ENCODE data around the gene MAP3K8.

- no peak for TF ChIP-seq E4F1 (IDR thresholded peaks at IDR 0.05; ENCODE audit: borderline replicate concordance, partially characterized antibody)
- TF ChIP-seq HCFC1 (IDR thresholded peaks at IDR 0.05; ENCODE audit: low read length) = no peak
- no peak for TF ChIP-seq CREB1 (IDR thresholded peaks at IDR 0.05; ENCODE audit: low read depth)
- no peak for TF ChIP-seq TCF12 (IDR thresholded peaks at IDR 0.05; ENCODE audit: low read depth, low read length)
- TF ChIP-seq, protein P1, sequence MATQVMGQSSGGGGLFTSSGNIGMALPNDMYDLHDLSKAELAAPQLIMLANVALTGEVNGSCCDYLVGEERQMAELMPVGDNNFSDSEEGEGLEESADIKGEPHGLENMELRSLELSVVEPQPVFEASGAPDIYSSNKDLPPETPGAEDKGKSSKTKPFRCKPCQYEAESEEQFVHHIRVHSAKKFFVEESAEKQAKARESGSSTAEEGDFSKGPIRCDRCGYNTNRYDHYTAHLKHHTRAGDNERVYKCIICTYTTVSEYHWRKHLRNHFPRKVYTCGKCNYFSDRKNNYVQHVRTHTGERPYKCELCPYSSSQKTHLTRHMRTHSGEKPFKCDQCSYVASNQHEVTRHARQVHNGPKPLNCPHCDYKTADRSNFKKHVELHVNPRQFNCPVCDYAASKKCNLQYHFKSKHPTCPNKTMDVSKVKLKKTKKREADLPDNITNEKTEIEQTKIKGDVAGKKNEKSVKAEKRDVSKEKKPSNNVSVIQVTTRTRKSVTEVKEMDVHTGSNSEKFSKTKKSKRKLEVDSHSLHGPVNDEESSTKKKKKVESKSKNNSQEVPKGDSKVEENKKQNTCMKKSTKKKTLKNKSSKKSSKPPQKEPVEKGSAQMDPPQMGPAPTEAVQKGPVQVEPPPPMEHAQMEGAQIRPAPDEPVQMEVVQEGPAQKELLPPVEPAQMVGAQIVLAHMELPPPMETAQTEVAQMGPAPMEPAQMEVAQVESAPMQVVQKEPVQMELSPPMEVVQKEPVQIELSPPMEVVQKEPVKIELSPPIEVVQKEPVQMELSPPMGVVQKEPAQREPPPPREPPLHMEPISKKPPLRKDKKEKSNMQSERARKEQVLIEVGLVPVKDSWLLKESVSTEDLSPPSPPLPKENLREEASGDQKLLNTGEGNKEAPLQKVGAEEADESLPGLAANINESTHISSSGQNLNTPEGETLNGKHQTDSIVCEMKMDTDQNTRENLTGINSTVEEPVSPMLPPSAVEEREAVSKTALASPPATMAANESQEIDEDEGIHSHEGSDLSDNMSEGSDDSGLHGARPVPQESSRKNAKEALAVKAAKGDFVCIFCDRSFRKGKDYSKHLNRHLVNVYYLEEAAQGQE (IDR thresholded peaks at IDR 0.05; ENCODE audit: low read depth, low read length) = no peak
- TF ChIP-seq, protein P2, sequence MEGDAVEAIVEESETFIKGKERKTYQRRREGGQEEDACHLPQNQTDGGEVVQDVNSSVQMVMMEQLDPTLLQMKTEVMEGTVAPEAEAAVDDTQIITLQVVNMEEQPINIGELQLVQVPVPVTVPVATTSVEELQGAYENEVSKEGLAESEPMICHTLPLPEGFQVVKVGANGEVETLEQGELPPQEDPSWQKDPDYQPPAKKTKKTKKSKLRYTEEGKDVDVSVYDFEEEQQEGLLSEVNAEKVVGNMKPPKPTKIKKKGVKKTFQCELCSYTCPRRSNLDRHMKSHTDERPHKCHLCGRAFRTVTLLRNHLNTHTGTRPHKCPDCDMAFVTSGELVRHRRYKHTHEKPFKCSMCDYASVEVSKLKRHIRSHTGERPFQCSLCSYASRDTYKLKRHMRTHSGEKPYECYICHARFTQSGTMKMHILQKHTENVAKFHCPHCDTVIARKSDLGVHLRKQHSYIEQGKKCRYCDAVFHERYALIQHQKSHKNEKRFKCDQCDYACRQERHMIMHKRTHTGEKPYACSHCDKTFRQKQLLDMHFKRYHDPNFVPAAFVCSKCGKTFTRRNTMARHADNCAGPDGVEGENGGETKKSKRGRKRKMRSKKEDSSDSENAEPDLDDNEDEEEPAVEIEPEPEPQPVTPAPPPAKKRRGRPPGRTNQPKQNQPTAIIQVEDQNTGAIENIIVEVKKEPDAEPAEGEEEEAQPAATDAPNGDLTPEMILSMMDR (IDR thresholded peaks at IDR 0.05 in 2 of 3, conservative IDR thresholded peaks at IDR 0.05 in 1 of 3; ENCODE audit: control insufficient read depth in 2 of 3, extremely low read depth in 1 of 3, insufficient read depth in 1 of 3, low read depth in 3 of 3, low read length in 3 of 3) = no peak
- no peak for TF ChIP-seq EP300 (IDR thresholded peaks at IDR 0.05; ENCODE audit: borderline replicate concordance in 1 of 2, control insufficient read depth in 1 of 2, low read depth in 2 of 2, low read length in 2 of 2)
- TF ChIP-seq NFYA (IDR thresholded peaks at IDR 0.05; ENCODE audit: borderline replicate concordance, low read depth, low read length) = no peak
These were observed 4.3 kb downstream of the MAP3K8 start for GRCh38 chr10:30438021-30438850.
